Stimulated activated CD8-positive, alpha-beta memory T cell treated with anti-CD3 and anti-CD28 coated beads, Interleukin-12 subunit alpha, Interleukin-12 subunit beta, amount 100 ng/mL, for 1 hour (primary cell): ENCODE data around the gene MYL11.
"Not testable (repeated sequence)": the region's sequence is repeated elsewhere in the genome, so short reads cannot be mapped to it uniquely, and the experiment has no call there.

Experiments used
- DNase-seq: peaks from one replicate; pipeline ENCODE4 v3.0.0-alpha.2; 2020; ENCODE audit warnings: low read depth

The MYL11 gene

GRCh38 chr16:30374538-30374937, at the start of gene MYL11:
MYL11 (plus strand) TSS chr16:30374802; CDS start chr16:30374858, 56 bp downstream.
- DNase-seq, result no peak

- peak; percentile 64 for DNase-seq
These were observed 40.1 kb upstream of the MYL11 start for GRCh38 chr16:30334473-30334989.

- peak; percentile 61 for DNase-seq
These were observed 39.5 kb upstream of the MYL11 start for GRCh38 chr16:30335028-30335597.

GRCh38 chr16:30335598-30336474, 38.8 kb upstream of the MYL11 start:
- DNase-seq, result no peak

GRCh38 chr16:30337964-30338357, 36.6 kb upstream of the MYL11 start:
- not testable (repeated sequence) for DNase-seq

- DNase-seq, result not testable (repeated sequence)
These were observed 35.9 kb upstream of the MYL11 start for GRCh38 chr16:30338715-30339114.

GRCh38 chr16:30340621-30341020, 34.0 kb upstream of the MYL11 start:
- DNase-seq, result no peak

- not testable (repeated sequence) for DNase-seq
These were observed 32.6 kb upstream of the MYL11 start for GRCh38 chr16:30341971-30342370.

GRCh38 chr16:30342751-30343490, 31.7 kb upstream of the MYL11 start:
- no peak for DNase-seq

- DNase-seq, result not testable (repeated sequence)
These were observed 31.1 kb upstream of the MYL11 start for GRCh38 chr16:30343491-30343820.

- DNase-seq, result no peak
These were observed 28.3 kb upstream of the MYL11 start for GRCh38 chr16:30346286-30346685.

GRCh38 chr16:30348113-30348512, 26.5 kb upstream of the MYL11 start:
- DNase-seq, result no peak

GRCh38 chr16:30348929-30349328, 25.7 kb upstream of the MYL11 start:
- no peak for DNase-seq

GRCh38 chr16:30349675-30350074, 24.9 kb upstream of the MYL11 start:
- no peak for DNase-seq

- DNase-seq, result no peak
These were observed 24.3 kb upstream of the MYL11 start for GRCh38 chr16:30350134-30350871.

- no peak for DNase-seq
These were observed 23.6 kb upstream of the MYL11 start for GRCh38 chr16:30351001-30351441.

GRCh38 chr16:30351586-30352419, 22.8 kb upstream of the MYL11 start:
- no peak for DNase-seq

- DNase-seq, result no peak
These were observed 21.9 kb upstream of the MYL11 start for GRCh38 chr16:30352488-30353401.

- no peak for DNase-seq
These were observed 21.0 kb upstream of the MYL11 start for GRCh38 chr16:30353438-30354129.
